OCI-LY7 (cell line): Measurements from ENCODE around the gene EDEM2. TPM values are rescaled to one million over a fixed set of nuclear protein-coding genes. Genes with fewer than 3 reads are reported as not detected.

Source experiments
- BruUV-seq: library from RNA; stranded (reverse); fragments of 400-500 nt; replicated peaks from 2 replicates; lab custom pipeline; 2021; lab: Mats Ljungman, UMichigan
- CTCF ChIA-PET: fragments of 300-600 bp; sonication (Branson Sonifier 250); formaldehyde crosslinking; loops from one replicate; lab custom pipeline; 2022; ENCODE audit warnings: antibody characterized with exemption; ENCODE audit not compliant: unreplicated experiment; lab: Charles Lee
- POLR2A ChIA-PET: fragments of 300-600 bp; sonication (Branson Sonifier 250); formaldehyde crosslinking; loops from one replicate; lab custom pipeline; 2022; ENCODE audit warnings: antibody characterized with exemption; lab: Charles Lee
- DNase-seq: peaks from one replicate; pipeline ENCODE4 v3.0.0-alpha.2; 2015; ENCODE audit warnings: low spot score
- H2AFZ ChIP-seq: fragments of 200-600 bp; sonication (generic), shearing (Covaris generic); 2 replicates; pipeline ENCODE4 v1.6.1; 2014; ENCODE audit warnings: mild to moderate bottlenecking, antibody characterized with exemption, low read length, moderate library complexity
- H3K27ac ChIP-seq: fragments of 200-600 bp; sonication (generic); 2 replicates; pipeline ENCODE4 v1.5.1; 2014; ENCODE audit warnings: mixed run types, low read depth, mild to moderate bottlenecking, moderate library complexity, low read length, inconsistent platforms; ENCODE audit not compliant: poor library complexity, severe bottlenecking
- H3K36me3 ChIP-seq: fragments of 200-600 bp; sonication (generic); 2 replicates; pipeline ENCODE4 v1.6.1; 2014; ENCODE audit warnings: mild to moderate bottlenecking, antibody characterized with exemption, low read length, moderate library complexity, mixed read lengths; ENCODE audit not compliant: insufficient read depth
- H3K4me1 ChIP-seq: fragments of 200-600 bp; sonication (generic); 2 replicates; pipeline ENCODE4 v1.5.1; 2014; ENCODE audit warnings: mild to moderate bottlenecking, low read length; ENCODE audit not compliant: insufficient read depth, poor library complexity, severe bottlenecking
- H3K4me2 ChIP-seq: fragments of 200-600 bp; sonication (generic); 2 replicates; pipeline ENCODE4 v1.6.1; 2014; ENCODE audit warnings: mild to moderate bottlenecking, low read length
- H3K4me3 ChIP-seq: fragments of 200-600 bp; sonication (generic); 2 replicates; pipeline ENCODE4 v1.5.1; 2014; ENCODE audit warnings: mild to moderate bottlenecking, low read depth, low read length; ENCODE audit not compliant: poor library complexity, severe bottlenecking
- H3K79me2 ChIP-seq: fragments of 200-600 bp; sonication (generic); 2 replicates; pipeline ENCODE4 v1.6.1; 2016; ENCODE audit warnings: low read depth, mild to moderate bottlenecking, low read length, moderate library complexity, mixed read lengths; ENCODE audit not compliant: insufficient read depth
- H3K9me2 ChIP-seq: fragments of 200-600 bp; sonication (generic); 2 replicates; pipeline ENCODE4 v1.6.1; 2016; ENCODE audit warnings: mild to moderate bottlenecking, low read length, mixed read lengths; ENCODE audit not compliant: insufficient read depth
- H3K9me3 ChIP-seq: fragments of 200-600 bp; sonication (generic); 2 replicates; pipeline ENCODE4 v1.6.1; 2014; ENCODE audit warnings: mild to moderate bottlenecking, mixed run types, low read length, mixed read lengths
- H4K20me1 ChIP-seq: fragments of 200-600 bp; sonication (generic); 2 replicates; pipeline ENCODE4 v1.6.1; 2014; ENCODE audit warnings: mild to moderate bottlenecking, antibody characterized with exemption, low read length, moderate library complexity, mixed read lengths; ENCODE audit not compliant: insufficient read depth
- CTCF ChIP-seq: fragments of 200-600 bp; sonication (generic); conservative IDR thresholded peaks from 2 replicates; pipeline ENCODE4 v1.5.1; 2014; ENCODE audit warnings: mild to moderate bottlenecking, antibody characterized with exemption, low read length, moderate library complexity, mixed read lengths
- EZH2phosphoT487 ChIP-seq: fragments of 200-600 bp; sonication (generic); IDR thresholded peaks from 2 replicates; pipeline ENCODE4 v1.6.1; 2018; ENCODE audit warnings: low read depth, borderline replicate concordance, mild to moderate bottlenecking, mixed run types, antibody characterized with exemption, low read length, moderate library complexity, mixed read lengths
- intact Hi-C: fragments of 100-400 bp; cut with micrococcal nuclease; formaldehyde crosslinking; loops from one replicate; pipeline ENCODE4 v1.10.0; 2022; ENCODE audit not compliant: unreplicated experiment
- total RNA-seq, 2 experiments: library from RNA; depleted of rRNA in 1 of 2; stranded (reverse); fragments of >200 nt in 1 of 2; shearing (Covaris generic) in 1 of 2; gene quantifications; 2 replicates each; pipeline ENCODE4 v1.2.3, GENCODE V29; 2014 to 2022

EDEM2 gene
- total RNA-seq, 2 experiments from 2014 or later: 19.1 to 23.0 TPM

GRCh38 chr20:35129647-35130069, 17.5 kb downstream of the EDEM2 start:
- Histone ChIP-seq H2AFZ (no peak overlapping the region), H3K9me3 (no peaks in the 10 kb centered on the region), H3K79me2 (no peaks in the 10 kb centered on the region), H3K4me3 (no peak overlapping the region), H3K4me2 (no peak overlapping the region), H3K9me2 (no peaks in the 10 kb centered on the region), H3K36me3 (peaks cover 39% of the 10 kb centered on the region), H3K4me1 (no peaks in the 10 kb centered on the region), H3K27ac (no peak overlapping the region), H4K20me1 (no peaks in the 10 kb centered on the region)
- CTCF ChIA-PET: no interaction called here
- DNase-seq: no peak
- no TSS peak for BruUV-seq
- intact Hi-C loops: no loop called here
- TF ChIP-seq EZH2phosphoT487 (no peak), CTCF (no peak)
- POLR2A ChIA-PET: no interaction called here

DNA sequence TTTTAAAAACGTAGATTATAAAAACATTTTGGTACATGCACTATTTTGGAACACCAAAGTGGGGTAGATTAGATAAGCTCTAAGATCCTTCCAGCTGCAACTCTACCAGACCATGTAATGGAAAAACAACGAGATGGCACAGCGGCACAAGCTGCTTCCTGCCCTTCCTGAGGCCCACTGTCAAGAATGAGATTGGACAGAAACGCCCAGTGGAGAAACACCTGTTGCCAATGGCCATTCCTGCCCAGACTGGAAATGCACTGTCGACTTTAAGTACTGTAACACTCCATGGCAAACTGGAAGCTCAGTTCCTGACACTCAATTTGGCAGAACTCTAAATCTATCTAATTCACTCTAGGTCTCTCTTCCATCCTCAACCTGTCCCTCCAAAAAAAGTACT, 21.4 kb downstream of the EDEM2 start:
- H3K79me2 ChIP-seq: no peaks in the 10 kb centered on the region
- no peaks in the 10 kb centered on the region for H3K9me3 ChIP-seq
- H3K4me1 ChIP-seq: no peaks in the 10 kb centered on the region
- POLR2A ChIA-PET: no interaction called here
- no TSS peak for BruUV-seq
- no peak for DNase-seq
- H3K9me2 ChIP-seq: no peaks in the 10 kb centered on the region
- peaks cover 53% of the 10 kb centered on the region for H3K36me3 ChIP-seq
- no peak overlapping the region for H3K4me2 ChIP-seq
- no peaks in the 10 kb centered on the region for H4K20me1 ChIP-seq
- no peak overlapping the region for H3K27ac ChIP-seq
- CTCF ChIA-PET: no interaction called here
- no peak overlapping the region for H2AFZ ChIP-seq
- no peak overlapping the region for H3K4me3 ChIP-seq
- TF ChIP-seq EZH2phosphoT487 (no peak), CTCF (no peak)
- intact Hi-C loops: no loop called here

DNA sequence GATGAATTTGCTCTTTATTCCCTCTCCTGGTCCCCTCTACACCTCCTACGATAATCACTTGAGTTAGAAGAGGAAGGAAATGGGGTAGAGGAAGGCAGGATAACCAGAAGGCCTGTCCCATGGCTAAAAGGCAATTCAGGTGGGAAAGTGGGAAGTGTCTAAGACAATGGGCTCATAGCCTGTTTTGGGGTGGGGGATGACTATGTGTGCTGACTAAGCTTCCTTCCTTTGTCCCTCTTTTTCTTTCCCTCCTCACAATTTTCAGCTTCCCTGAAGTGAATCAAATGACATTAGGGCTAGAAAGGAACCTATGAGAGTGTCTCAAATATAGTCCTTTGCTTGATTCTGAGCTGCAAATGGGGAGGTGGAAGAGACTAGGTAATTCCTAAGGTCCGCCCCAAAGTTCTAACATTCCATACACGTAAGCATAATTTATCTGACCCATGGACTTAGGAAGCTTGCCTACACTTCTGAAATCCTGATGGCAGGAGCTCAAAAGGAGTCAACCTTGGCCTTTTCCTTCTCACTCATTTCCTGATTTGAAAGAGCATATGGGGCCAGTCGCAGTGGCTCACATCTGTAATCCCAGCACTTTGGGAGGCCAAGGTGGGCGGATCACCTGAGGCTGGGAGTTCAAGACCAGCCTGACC, 24.3 kb downstream of the EDEM2 start:
- H3K4me2 ChIP-seq: no peak overlapping the region
- peaks cover 52% of the 10 kb centered on the region for H3K36me3 ChIP-seq
- no peak overlapping the region for H3K4me3 ChIP-seq
- no peak overlapping the region for H3K27ac ChIP-seq
- H3K4me1 ChIP-seq: no peaks in the 10 kb centered on the region
- no peak for DNase-seq
- intact Hi-C loops: no loop called here
- POLR2A ChIA-PET: no interaction called here
- no peak overlapping the region for H2AFZ ChIP-seq
- CTCF ChIA-PET: no interaction called here
- TF ChIP-seq CTCF: no peak
- TF ChIP-seq EZH2phosphoT487: no peak
- H3K9me3 ChIP-seq: no peaks in the 10 kb centered on the region
- no peaks in the 10 kb centered on the region for H3K9me2 ChIP-seq
- BruUV-seq: no TSS peak
- no peaks in the 10 kb centered on the region for H3K79me2 ChIP-seq
- no peaks in the 10 kb centered on the region for H4K20me1 ChIP-seq
